ENCODE results near the gene MTHFD1. TPM values are rescaled to one million over a fixed set of nuclear protein-coding genes. Genes with fewer than 3 reads are reported as not detected.

Gene MTHFD1
- polyA plus RNA-seq, 1 of the 3 experiments (the other 2 are of a cell fraction): 31.0 TPM

GRCh38 chr14:64387782-64388532, at the start of gene MTHFD1 (continued):
- no peak for TF ChIP-seq FOXM1 (IDR thresholded peaks at IDR 0.05; ENCODE audit: low read depth)
- TF ChIP-seq EP300 (IDR thresholded peaks at IDR 0.05; ENCODE audit: borderline replicate concordance in 1 of 2, low read depth in 1 of 2, low read length in 1 of 2): no peak
- no peak for TF ChIP-seq RCOR1 (IDR thresholded peaks at IDR 0.05; ENCODE audit: low read length)
- TF ChIP-seq, protein P1, sequence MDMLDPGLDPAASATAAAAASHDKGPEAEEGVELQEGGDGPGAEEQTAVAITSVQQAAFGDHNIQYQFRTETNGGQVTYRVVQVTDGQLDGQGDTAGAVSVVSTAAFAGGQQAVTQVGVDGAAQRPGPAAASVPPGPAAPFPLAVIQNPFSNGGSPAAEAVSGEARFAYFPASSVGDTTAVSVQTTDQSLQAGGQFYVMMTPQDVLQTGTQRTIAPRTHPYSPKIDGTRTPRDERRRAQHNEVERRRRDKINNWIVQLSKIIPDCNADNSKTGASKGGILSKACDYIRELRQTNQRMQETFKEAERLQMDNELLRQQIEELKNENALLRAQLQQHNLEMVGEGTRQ (IDR thresholded peaks at IDR 0.05; ENCODE audit: borderline replicate concordance, low read depth, low read length): no peak
- TF ChIP-seq RFX5 (IDR thresholded peaks at IDR 0.05; ENCODE audit: low read length): no peak
- TF ChIP-seq, protein P2, sequence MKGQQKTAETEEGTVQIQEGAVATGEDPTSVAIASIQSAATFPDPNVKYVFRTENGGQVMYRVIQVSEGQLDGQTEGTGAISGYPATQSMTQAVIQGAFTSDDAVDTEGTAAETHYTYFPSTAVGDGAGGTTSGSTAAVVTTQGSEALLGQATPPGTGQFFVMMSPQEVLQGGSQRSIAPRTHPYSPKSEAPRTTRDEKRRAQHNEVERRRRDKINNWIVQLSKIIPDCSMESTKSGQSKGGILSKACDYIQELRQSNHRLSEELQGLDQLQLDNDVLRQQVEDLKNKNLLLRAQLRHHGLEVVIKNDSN (IDR thresholded peaks at IDR 0.05; ENCODE audit: borderline replicate concordance, low read depth): peak; percentile 35; the same call in 1 of the 2 replicates
- no peak for TF ChIP-seq RAD21 (IDR thresholded peaks at IDR 0.05; ENCODE audit: low read length)
- TF ChIP-seq GATA2 (CRISPR knock-in tag; IDR thresholded peaks at IDR 0.05): no peak
- peak; percentile 14; the same call in 1 of the 2 replicates for TF ChIP-seq TCF12 (IDR thresholded peaks at IDR 0.05)
- TF ChIP-seq NRF1 (IDR thresholded peaks at IDR 0.05; ENCODE audit: low read depth, low read length): peak; percentile 96
- TF ChIP-seq FOXJ3 (CRISPR knock-in tag; IDR thresholded peaks at IDR 0.05): no peak

DNA sequence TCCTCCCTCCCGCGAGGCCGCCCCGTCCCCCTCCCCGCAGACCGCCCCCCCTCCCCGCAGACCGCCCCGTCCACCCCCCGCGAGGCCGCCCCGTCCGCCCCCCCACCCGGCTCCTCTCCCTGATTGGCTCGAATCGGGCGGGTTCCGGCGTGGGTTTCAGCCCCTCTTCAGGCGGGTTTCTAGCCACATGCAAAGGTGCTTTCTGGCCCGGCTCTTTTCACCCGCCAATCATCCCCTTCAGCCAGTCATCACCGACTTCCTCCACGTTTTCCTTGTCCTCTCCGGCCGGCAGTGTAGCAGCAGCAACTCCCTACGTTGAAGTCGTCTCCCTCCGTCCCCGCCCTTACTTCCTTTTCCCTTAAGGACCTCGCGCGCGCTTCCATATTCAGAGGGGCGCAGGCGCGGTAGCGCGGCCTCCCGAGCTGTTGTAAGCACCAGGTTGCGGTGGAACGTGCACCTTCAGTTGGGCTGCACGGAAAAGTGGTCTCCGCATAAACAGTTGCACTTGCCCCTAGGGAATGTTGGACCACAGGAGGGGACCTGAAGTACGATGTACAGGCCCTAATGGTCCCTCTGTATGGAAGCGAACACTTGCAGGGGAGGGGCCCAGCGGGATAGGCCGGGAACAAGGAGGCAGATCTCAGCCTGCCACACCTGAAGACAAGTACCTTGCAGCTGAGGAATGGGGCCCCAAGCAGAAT, 49.4 kb upstream of the MTHFD1 start:
- H2AFZ ChIP-seq (ENCODE audit: low read depth): peak overlapping the region; percentile 74
- 4% methylated on average over 34 of the region's 49 CpGs for WGBS (ENCODE audit: low lambda C conversion rate)
- H3K27me3 ChIP-seq (ENCODE audit: insufficient read depth): no peaks in the 10 kb centered on the region
- H3K4me1 ChIP-seq (ENCODE audit: control insufficient read depth in 1 of 2, insufficient read depth in 2 of 2, low read depth in 1 of 2, low read length in 1 of 2): peaks cover 0 to 7% of the 10 kb centered on the region in 2 experiments; a peak in 2 of 4 replicates
- ChIA-PET POLR2A (interaction anchor here (1.0 to 2.2 kb wide), 6 partner anchors 29 to 423 kb away, joined by 3 to 6 read pairs (median 4); partner anchors contain the start of gene ZBTB25), CTCF (interaction anchor here (1.1 to 2.5 kb wide), 7 partner anchors 43 to 328 kb away, joined by 3 to 12 read pairs (median 6); partner anchors contain the start of gene ESR2)
- peak overlapping the region; percentile 85 to 90 for H3K4me3 ChIP-seq (ENCODE audit: low read depth in 2 of 2, low read length in 1 of 2)
- H3F3A ChIP-seq (replicated peaks; ENCODE audit: insufficient read depth): peaks cover 14% of the 10 kb centered on the region
- peak; percentile 96 for DNase-seq
- H3K9me2 ChIP-seq: no peaks in the 10 kb centered on the region
- peak overlapping the region; percentile 54; the same call in 1 of the 2 replicates for H3K9ac ChIP-seq
- no peaks in the 10 kb centered on the region for H4K20me1 ChIP-seq (ENCODE audit: insufficient read depth)
- peak overlapping the region; percentile 99 for H3K4me2 ChIP-seq
- peaks cover 11% of the 10 kb centered on the region; the same call in 1 of the 2 replicates for H3K79me2 ChIP-seq (ENCODE audit: insufficient read depth)
- peaks cover 7% of the 10 kb centered on the region; the same call in 1 of the 2 replicates for H3K9me3 ChIP-seq
- H3K27ac ChIP-seq (ENCODE audit: low read depth in 2 of 2, low read length in 1 of 2): peak overlapping the region; percentile 45 to 97; a peak in 3 of 4 replicates
- no peaks in the 10 kb centered on the region for H3K36me3 ChIP-seq (replicated peaks in 1 of 2; ENCODE audit: control insufficient read depth in 1 of 2, insufficient read depth in 2 of 2, low read length in 1 of 2)
- 0 out of 2 replicates have a peak, but pooled peaks have one; percentile 42 for TF ChIP-seq RFX5 (IDR thresholded peaks at IDR 0.05; ENCODE audit: low read length)
- TF ChIP-seq PBX3 (IDR thresholded peaks at IDR 0.05): peak; percentile 99
- TF ChIP-seq REST (IDR thresholded peaks at IDR 0.05; ENCODE audit: low read depth, low read length): 0 out of 2 replicates have a peak, but pooled peaks have one; percentile 3
- peak; percentile 78 for TF ChIP-seq ELF1 (IDR thresholded peaks at IDR 0.05)
- no peak for TF ChIP-seq GATA2 (CRISPR knock-in tag; IDR thresholded peaks at IDR 0.05)
- TF ChIP-seq FOSL2 (IDR thresholded peaks at IDR 0.05; ENCODE audit: borderline replicate concordance, low read depth): no peak
- TF ChIP-seq MAX (IDR thresholded peaks at IDR 0.05; ENCODE audit: low read depth): peak; percentile 86
- peak; percentile 78 for TF ChIP-seq CHD2 (IDR thresholded peaks at IDR 0.05; ENCODE audit: low read length, partially characterized antibody)
- TF ChIP-seq, protein P2 (IDR thresholded peaks at IDR 0.05; ENCODE audit: borderline replicate concordance, low read depth): no peak
- TF ChIP-seq SIN3A (IDR thresholded peaks at IDR 0.05; ENCODE audit: borderline replicate concordance, low read depth, low read length): no peak
- TF ChIP-seq NFIC (IDR thresholded peaks at IDR 0.05; ENCODE audit: borderline replicate concordance): no peak
- no peak for TF ChIP-seq RAD21 (IDR thresholded peaks at IDR 0.05; ENCODE audit: low read length)
- TF ChIP-seq YY1 (IDR thresholded peaks at IDR 0.05; ENCODE audit: low read depth): peak; percentile 60; the same call in 1 of the 2 replicates
- TF ChIP-seq JUND (IDR thresholded peaks at IDR 0.05): no peak
- TF ChIP-seq NRF1 (IDR thresholded peaks at IDR 0.05; ENCODE audit: low read depth, low read length): peak; percentile 71
- TF ChIP-seq EP300 (IDR thresholded peaks at IDR 0.05; ENCODE audit: borderline replicate concordance in 1 of 2, low read depth in 1 of 2, low read length in 1 of 2): no peak

Data from SK-N-SH (cell line).